ENCODE data around the gene BRAT1. TPM values are rescaled to one million over a fixed set of nuclear protein-coding genes. Genes with fewer than 3 reads are reported as not detected.

The BRAT1 gene
- total and polyA plus RNA-seq, 2 experiments from 2014 or later, result 32.5 to 76.8 TPM

DNA sequence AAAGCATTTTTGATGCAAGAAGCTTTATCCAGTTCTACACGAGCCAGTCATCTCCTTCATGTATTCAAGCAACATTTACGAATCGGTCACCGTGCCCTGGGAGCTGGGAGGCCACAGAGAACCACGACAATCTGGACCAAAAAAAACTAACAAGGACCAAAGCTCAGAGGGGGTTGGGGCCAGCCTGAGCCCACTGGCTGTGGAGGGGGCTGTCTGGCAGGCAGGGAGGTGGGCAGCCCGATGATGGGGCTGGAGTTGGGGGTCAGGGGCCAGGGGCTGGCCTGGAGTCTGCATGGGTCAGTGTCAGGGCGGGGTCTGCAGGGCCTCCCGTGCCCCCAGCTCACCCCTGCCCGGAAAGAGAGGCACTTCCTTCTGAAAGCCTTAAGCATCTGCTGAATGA, 66.6 kb downstream of the BRAT1 start (continued):
- TF ChIP-seq CREB1 (CRISPR knock-in tag; IDR thresholded peaks at IDR 0.05; ENCODE audit: low read depth), result no peak
- no peak for TF ChIP-seq NANOG (IDR thresholded peaks at IDR 0.05; ENCODE audit: borderline replicate concordance)
- no peak for TF ChIP-seq JUNB (IDR thresholded peaks at IDR 0.05; ENCODE audit: unreplicated experiment)
- TF ChIP-seq, protein P1, sequence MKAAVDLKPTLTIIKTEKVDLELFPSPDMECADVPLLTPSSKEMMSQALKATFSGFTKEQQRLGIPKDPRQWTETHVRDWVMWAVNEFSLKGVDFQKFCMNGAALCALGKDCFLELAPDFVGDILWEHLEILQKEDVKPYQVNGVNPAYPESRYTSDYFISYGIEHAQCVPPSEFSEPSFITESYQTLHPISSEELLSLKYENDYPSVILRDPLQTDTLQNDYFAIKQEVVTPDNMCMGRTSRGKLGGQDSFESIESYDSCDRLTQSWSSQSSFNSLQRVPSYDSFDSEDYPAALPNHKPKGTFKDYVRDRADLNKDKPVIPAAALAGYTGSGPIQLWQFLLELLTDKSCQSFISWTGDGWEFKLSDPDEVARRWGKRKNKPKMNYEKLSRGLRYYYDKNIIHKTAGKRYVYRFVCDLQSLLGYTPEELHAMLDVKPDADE (IDR thresholded peaks at IDR 0.05), result no peak

DNA sequence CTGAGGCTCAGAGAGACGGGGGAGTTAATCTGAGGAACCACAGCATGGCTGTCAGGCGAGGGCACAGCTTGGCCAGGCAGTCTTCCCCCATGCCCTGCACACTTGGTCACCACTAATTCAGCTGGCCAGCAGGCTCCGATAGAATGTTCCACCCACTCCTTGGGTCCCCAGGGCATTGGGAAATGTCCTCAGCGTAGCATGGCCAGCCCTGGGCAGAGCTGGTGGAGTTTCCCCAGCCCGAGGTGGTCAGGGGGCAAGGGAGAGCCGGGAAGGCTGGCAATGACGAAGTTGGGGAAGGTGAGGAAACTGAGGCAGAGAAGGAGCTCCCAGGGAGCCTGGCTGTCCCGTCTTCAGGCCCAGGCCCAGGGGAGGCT, 67.1 kb downstream of the BRAT1 start:
- DNase-seq (ENCODE audit: low spot score) (no peak), ATAC-seq (no peak)
- H3K27me3 Mint-ChIP-seq (ENCODE audit: insufficient read depth, low read depth, poor library complexity), result peaks cover 2% of the 10 kb centered on the region
- H3K36me3 ChIP-seq (ENCODE audit: insufficient read depth), result no peaks in the 10 kb centered on the region
- no peak overlapping the region for H3K27ac ChIP-seq (ENCODE audit: low read depth)
- TF ChIP-seq ZNF331 (CRISPR knock-in tag; IDR thresholded peaks at IDR 0.05; ENCODE audit: low read depth) (no peak), EZH2phosphoT487 (IDR thresholded peaks at IDR 0.05; ENCODE audit: unreplicated experiment) (no peak), EZH2 (IDR thresholded peaks at IDR 0.05; ENCODE audit: low read depth, unreplicated experiment) (no peak), JUNB (IDR thresholded peaks at IDR 0.05; ENCODE audit: unreplicated experiment) (no peak), STAT1 (IDR thresholded peaks at IDR 0.05; ENCODE audit: unreplicated experiment) (no peak), NANOG (IDR thresholded peaks at IDR 0.05; ENCODE audit: borderline replicate concordance) (no peak), POLR2AphosphoS5 (IDR thresholded peaks at IDR 0.05; ENCODE audit: low read depth) (no peak), ZNF114 (CRISPR knock-in tag; IDR thresholded peaks at IDR 0.05) (no peak), CREB1 (CRISPR knock-in tag; IDR thresholded peaks at IDR 0.05; ENCODE audit: low read depth) (no peak)
- TF ChIP-seq, protein P2, sequence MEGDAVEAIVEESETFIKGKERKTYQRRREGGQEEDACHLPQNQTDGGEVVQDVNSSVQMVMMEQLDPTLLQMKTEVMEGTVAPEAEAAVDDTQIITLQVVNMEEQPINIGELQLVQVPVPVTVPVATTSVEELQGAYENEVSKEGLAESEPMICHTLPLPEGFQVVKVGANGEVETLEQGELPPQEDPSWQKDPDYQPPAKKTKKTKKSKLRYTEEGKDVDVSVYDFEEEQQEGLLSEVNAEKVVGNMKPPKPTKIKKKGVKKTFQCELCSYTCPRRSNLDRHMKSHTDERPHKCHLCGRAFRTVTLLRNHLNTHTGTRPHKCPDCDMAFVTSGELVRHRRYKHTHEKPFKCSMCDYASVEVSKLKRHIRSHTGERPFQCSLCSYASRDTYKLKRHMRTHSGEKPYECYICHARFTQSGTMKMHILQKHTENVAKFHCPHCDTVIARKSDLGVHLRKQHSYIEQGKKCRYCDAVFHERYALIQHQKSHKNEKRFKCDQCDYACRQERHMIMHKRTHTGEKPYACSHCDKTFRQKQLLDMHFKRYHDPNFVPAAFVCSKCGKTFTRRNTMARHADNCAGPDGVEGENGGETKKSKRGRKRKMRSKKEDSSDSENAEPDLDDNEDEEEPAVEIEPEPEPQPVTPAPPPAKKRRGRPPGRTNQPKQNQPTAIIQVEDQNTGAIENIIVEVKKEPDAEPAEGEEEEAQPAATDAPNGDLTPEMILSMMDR (conservative IDR thresholded peaks at IDR 0.05; ENCODE audit: low read depth in 2 of 2), result no peak
- TF ChIP-seq, protein P1 (IDR thresholded peaks at IDR 0.05), result no peak
- TF ChIP-seq, protein P3, sequence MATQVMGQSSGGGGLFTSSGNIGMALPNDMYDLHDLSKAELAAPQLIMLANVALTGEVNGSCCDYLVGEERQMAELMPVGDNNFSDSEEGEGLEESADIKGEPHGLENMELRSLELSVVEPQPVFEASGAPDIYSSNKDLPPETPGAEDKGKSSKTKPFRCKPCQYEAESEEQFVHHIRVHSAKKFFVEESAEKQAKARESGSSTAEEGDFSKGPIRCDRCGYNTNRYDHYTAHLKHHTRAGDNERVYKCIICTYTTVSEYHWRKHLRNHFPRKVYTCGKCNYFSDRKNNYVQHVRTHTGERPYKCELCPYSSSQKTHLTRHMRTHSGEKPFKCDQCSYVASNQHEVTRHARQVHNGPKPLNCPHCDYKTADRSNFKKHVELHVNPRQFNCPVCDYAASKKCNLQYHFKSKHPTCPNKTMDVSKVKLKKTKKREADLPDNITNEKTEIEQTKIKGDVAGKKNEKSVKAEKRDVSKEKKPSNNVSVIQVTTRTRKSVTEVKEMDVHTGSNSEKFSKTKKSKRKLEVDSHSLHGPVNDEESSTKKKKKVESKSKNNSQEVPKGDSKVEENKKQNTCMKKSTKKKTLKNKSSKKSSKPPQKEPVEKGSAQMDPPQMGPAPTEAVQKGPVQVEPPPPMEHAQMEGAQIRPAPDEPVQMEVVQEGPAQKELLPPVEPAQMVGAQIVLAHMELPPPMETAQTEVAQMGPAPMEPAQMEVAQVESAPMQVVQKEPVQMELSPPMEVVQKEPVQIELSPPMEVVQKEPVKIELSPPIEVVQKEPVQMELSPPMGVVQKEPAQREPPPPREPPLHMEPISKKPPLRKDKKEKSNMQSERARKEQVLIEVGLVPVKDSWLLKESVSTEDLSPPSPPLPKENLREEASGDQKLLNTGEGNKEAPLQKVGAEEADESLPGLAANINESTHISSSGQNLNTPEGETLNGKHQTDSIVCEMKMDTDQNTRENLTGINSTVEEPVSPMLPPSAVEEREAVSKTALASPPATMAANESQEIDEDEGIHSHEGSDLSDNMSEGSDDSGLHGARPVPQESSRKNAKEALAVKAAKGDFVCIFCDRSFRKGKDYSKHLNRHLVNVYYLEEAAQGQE (IDR thresholded peaks at IDR 0.05; ENCODE audit: unreplicated experiment), result no peak
- no peak overlapping the region for H2AFZ ChIP-seq
- no peaks in the 10 kb centered on the region for H3K79me2 ChIP-seq (replicated peaks; ENCODE audit: insufficient read depth)
- no peak overlapping the region for H3K4me3 ChIP-seq
- H3K9me3 Mint-ChIP-seq, result peaks cover 3% of the 10 kb centered on the region; the same call in 2 of the 3 replicates
- no peak overlapping the region for H3K4me3 Mint-ChIP-seq
- no peaks in the 10 kb centered on the region; the same call in 1 of the 3 replicates for H3K36me3 Mint-ChIP-seq (ENCODE audit: low read depth)
- no peaks in the 10 kb centered on the region for H3K27me3 ChIP-seq (ENCODE audit: insufficient read depth)
- no peaks in the 10 kb centered on the region for H3K4me1 ChIP-seq (ENCODE audit: insufficient read depth)
- H4K20me1 ChIP-seq (replicated peaks; ENCODE audit: insufficient read depth), result no peaks in the 10 kb centered on the region
- H3K9me2 ChIP-seq (ENCODE audit: insufficient read depth), result no peaks in the 10 kb centered on the region
- no peak overlapping the region for H3K4me2 ChIP-seq
- no peaks in the 10 kb centered on the region for H3K4me1 Mint-ChIP-seq
- no peaks in the 10 kb centered on the region for H3F3A ChIP-seq (replicated peaks; ENCODE audit: low read depth)
- H3K27ac Mint-ChIP-seq, result no peak overlapping the region

Small RNA genes within 50 kb of the gene (microRNA-seq; reads per million reads assigned to microRNA genes)
- not detected for gene MIR4648

Small RNA genes within 50 kb of the gene (small RNA-seq; reads per million reads assigned to genes)
- not detected for gene MIR4648 (ENCODE audit: low replicate concordance)

Other genes starting within 250 kb of the BRAT1 start
- gene SNX8, start 241.1 kb downstream of the BRAT1 start, total RNA-seq (2014; rRNA removed; shearing (Covaris generic)), result 15.6 and 44.3 TPM in 2 replicates
- gene SNX8, start 241.1 kb downstream of the BRAT1 start, polyA plus RNA-seq (2016; fragmentation: Nextera tagmentation; extraction: Ambion mirVana), result 49.1 and 50.9 TPM in 2 replicates
- 323 and 355 TPM in 2 replicates for gene EIF3B, start 200.7 kb downstream of the BRAT1 start, total RNA-seq (2014; rRNA removed; shearing (Covaris generic))
- gene EIF3B, start 200.7 kb downstream of the BRAT1 start, polyA plus RNA-seq (2016; fragmentation: Nextera tagmentation; extraction: Ambion mirVana), result 106 and 113 TPM in 2 replicates
- gene CHST12, start 151.9 kb downstream of the BRAT1 start, total RNA-seq (2014; rRNA removed; shearing (Covaris generic)), result 10.1 and 12.0 TPM in 2 replicates
- gene CHST12, start 151.9 kb downstream of the BRAT1 start, polyA plus RNA-seq (2016; fragmentation: Nextera tagmentation; extraction: Ambion mirVana), result 13.9 and 14.6 TPM in 2 replicates
- not detected in 2 replicates for gene GRIFIN, start 79.1 kb downstream of the BRAT1 start, total RNA-seq (2014; rRNA removed; shearing (Covaris generic))
- not detected in 2 replicates for gene GRIFIN, start 79.1 kb downstream of the BRAT1 start, polyA plus RNA-seq (2016; fragmentation: Nextera tagmentation; extraction: Ambion mirVana)
- 24.5 and 35.4 TPM in 2 replicates for gene LFNG, start 35.8 kb downstream of the BRAT1 start, total RNA-seq (2014; rRNA removed; shearing (Covaris generic))
- 1.7 and 3.2 TPM in 2 replicates for gene LFNG, start 35.8 kb downstream of the BRAT1 start, polyA plus RNA-seq (2016; fragmentation: Nextera tagmentation; extraction: Ambion mirVana)
- 5.0 and 6.5 TPM in 2 replicates for gene IQCE, start 3.5 kb upstream of the BRAT1 start, total RNA-seq (2014; rRNA removed; shearing (Covaris generic))
- 5.9 and 7.7 TPM in 2 replicates for gene IQCE, start 3.5 kb upstream of the BRAT1 start, polyA plus RNA-seq (2016; fragmentation: Nextera tagmentation; extraction: Ambion mirVana)
- 113 and 126 TPM in 2 replicates for gene TTYH3, start 76.5 kb upstream of the BRAT1 start, total RNA-seq (2014; rRNA removed; shearing (Covaris generic))
- 59.6 and 62.3 TPM in 2 replicates for gene TTYH3, start 76.5 kb upstream of the BRAT1 start, polyA plus RNA-seq (2016; fragmentation: Nextera tagmentation; extraction: Ambion mirVana)
- gene AMZ1, start 132.7 kb upstream of the BRAT1 start, total RNA-seq (2014; rRNA removed; shearing (Covaris generic)), result 0.73 and 1.6 TPM in 2 replicates
- 2.0 and 4.5 TPM in 2 replicates for gene AMZ1, start 132.7 kb upstream of the BRAT1 start, polyA plus RNA-seq (2016; fragmentation: Nextera tagmentation; extraction: Ambion mirVana)